K562 (cell line): Measurements from ENCODE around the gene STK11. TPM values are rescaled to one million over a fixed set of nuclear protein-coding genes. Genes with fewer than 3 reads are reported as not detected.

Source experiments
- CHD1 ChIP-seq: fragments of 200-600 bp; sonication (generic); IDR thresholded peaks from one replicate; pipeline ENCODE4 v1.6.1; 2012; ENCODE audit warnings: mild to moderate bottlenecking, moderate library complexity, low read length, inconsistent platforms
- FOXK2 ChIP-seq, 2 experiments: fragments of 450-650 bp; IDR thresholded peaks in 1 of 2; conservative IDR thresholded peaks in 1 of 2; 2 replicates each; pipeline ENCODE4 v1.6.1; 2016; ENCODE audit warnings: low read depth in 2 of 2, mild to moderate bottlenecking in 1 of 2
- GABPB2 ChIP-seq: fragments of 250-450 bp; sonication (Bioruptor Pico); conservative IDR thresholded peaks from 2 replicates; pipeline ENCODE4 v1.5.1; 2021; ENCODE audit warnings: mild to moderate bottlenecking
- GTF2B ChIP-seq: IDR thresholded peaks from 2 replicates; pipeline ENCODE4 v1.6.1; 2011; ENCODE audit not compliant: insufficient read length; ENCODE audit errors: extremely low read depth
- HDAC3 ChIP-seq: fragments of 450-650 bp; IDR thresholded peaks from 2 replicates; pipeline ENCODE4 v1.6.1; 2018; ENCODE audit warnings: borderline replicate concordance, mild to moderate bottlenecking, moderate library complexity; ENCODE audit not compliant: partially characterized antibody
- HOXB6 ChIP-seq: fragments of 250-450 bp; sonication (Bioruptor Pico); IDR thresholded peaks from 2 replicates; pipeline ENCODE4 v1.5.1; 2022; ENCODE audit warnings: mild to moderate bottlenecking, borderline replicate concordance
- ID3 ChIP-seq, 2 experiments: fragments of 250-450 bp in 1 of 2; fragments of 450-650 bp in 1 of 2; sonication (Bioruptor Pico) in 1 of 2; IDR thresholded peaks; 2 replicates each; pipeline versions ENCODE4 v1.6.1 to v1.8.0; 2016 to 2021; ENCODE audit warnings: mild to moderate bottlenecking in 2 of 2, moderate library complexity in 2 of 2, missing compliant biosample characterization in 1 of 2, missing genetic modification characterization in 1 of 2
- POLR3G ChIP-seq: IDR thresholded peaks from 2 replicates; pipeline ENCODE4 v1.6.1; 2011; ENCODE audit not compliant: insufficient read length, insufficient replicate concordance; ENCODE audit errors: extremely low read depth
- SNRNP70 ChIP-seq: fragments of 200-400 bp; formaldehyde crosslinking; optimal IDR thresholded peaks from 2 replicates; pipeline ENCODE3; 2017; ENCODE audit warnings: low read depth, low read length
- SP1 ChIP-seq: sonication (generic); formaldehyde crosslinking; IDR thresholded peaks from 2 replicates; pipeline ENCODE4 v1.8.1; 2022; ENCODE audit warnings: mild to moderate bottlenecking, missing genetic modification reagents
- TAF15 ChIP-seq: fragments of 200-400 bp; formaldehyde crosslinking; IDR thresholded peaks from 2 replicates; pipeline ENCODE4 v1.6.1; 2017; ENCODE audit warnings: mild to moderate bottlenecking, low read depth, low read length, moderate library complexity
- TCF3 ChIP-seq: sonication (generic); formaldehyde crosslinking; IDR thresholded peaks from 2 replicates; pipeline ENCODE4 v1.4.0; 2020; ENCODE audit warnings: mild to moderate bottlenecking, missing genetic modification reagents
- THRB ChIP-seq: fragments of 450-650 bp; formaldehyde crosslinking; conservative IDR thresholded peaks from 2 replicates; pipeline ENCODE4 v1.4.0; 2022; ENCODE audit warnings: mild to moderate bottlenecking, missing genetic modification characterization
- USF2 ChIP-seq: sonication (generic); formaldehyde crosslinking; IDR thresholded peaks from 2 replicates; pipeline ENCODE4 v1.5.0; 2020; ENCODE audit warnings: missing genetic modification reagents
- ZBTB9 ChIP-seq: fragments of 450-650 bp; formaldehyde crosslinking; IDR thresholded peaks from 2 replicates; pipeline ENCODE4 v1.4.0; 2020; ENCODE audit warnings: mild to moderate bottlenecking, moderate library complexity
- ZC3H11A ChIP-seq: IDR thresholded peaks from 2 replicates; pipeline ENCODE4 v1.6.1; 2012; ENCODE audit warnings: low read depth, low read length, improper control_type of control experiment
- ZEB2 ChIP-seq: fragments of 450-650 bp; IDR thresholded peaks from 2 replicates; pipeline ENCODE4 v1.6.1; 2016
- ZNF146 ChIP-seq: IDR thresholded peaks from one replicate; pipeline ENCODE4 v1.6.1; 2018; ENCODE audit warnings: missing compliant biosample characterization; ENCODE audit not compliant: unreplicated experiment
- ZNF324 ChIP-seq: fragments of 250-450 bp; sonication (Bioruptor Pico); IDR thresholded peaks from 2 replicates; pipeline ENCODE4 v1.4.0; 2020; ENCODE audit warnings: mild to moderate bottlenecking
- ZNF431 ChIP-seq: sonication (generic); formaldehyde crosslinking; IDR thresholded peaks from 2 replicates; pipeline ENCODE4 v1.8.0; 2022; ENCODE audit warnings: mild to moderate bottlenecking, missing genetic modification reagents
- ZNF444 ChIP-seq: fragments of 250-450 bp; sonication (Bioruptor Pico); IDR thresholded peaks from 2 replicates; pipeline ENCODE4 v1.4.0; 2020; ENCODE audit warnings: mild to moderate bottlenecking, moderate library complexity
- ZNF639 ChIP-seq, 2 experiments: fragments of 200-800 bp in 1 of 2; sonication (Bioruptor generic) in 1 of 2; sonication (generic) in 1 of 2; formaldehyde crosslinking in 1 of 2; IDR thresholded peaks in 1 of 2; conservative IDR thresholded peaks in 1 of 2; 2 replicates each; pipeline versions ENCODE4 v1.5.0 to v1.6.1; 2016 to 2020; ENCODE audit warnings: missing compliant biosample characterization in 1 of 2, missing genetic modification characterization in 1 of 2, missing genetic modification reagents in 1 of 2
- ZNF830 ChIP-seq: fragments of 250-450 bp; sonication (Bioruptor Pico); IDR thresholded peaks from 2 replicates; pipeline ENCODE4 v1.5.0; 2021; ENCODE audit warnings: mild to moderate bottlenecking
- polyA plus RNA-seq, 8 experiments: library from polyadenylated mRNA; depleted of rRNA in 4 of 8; stranded (reverse) in 5 of 8; unstranded in 3 of 8; fragments of >200 nt; fragmentation: Nextera tagmentation in 2 of 8; fragmentation: Illumina TruSeq in 1 of 8; extraction: Ambion mirVana in 2 of 8; extraction: Trizol in 1 of 8; gene quantifications; 2 replicates each; pipeline versions ENCODE4 v1.2.1 to v1.2.3, GENCODE V29; 2011 to 2014; ENCODE audit warnings: inconsistent platforms in 1 of 8, missing spikeins in 1 of 8
- total RNA-seq, 7 experiments: library from RNA; depleted of rRNA in 6 of 7; stranded (reverse); fragments of >200 nt in 6 of 7; fragmentation: Illumina TruSeq in 2 of 7; extraction: Trizol in 2 of 7; gene quantifications; 2 replicates each; pipeline versions ENCODE4 v1.2.1 to v1.2.3, GENCODE V29; 2011 to 2021; ENCODE audit warnings: low replicate concordance in 1 of 7

STK11 gene
- total and polyA plus RNA-seq, 9 of the 15 experiments (the other 6 are each of a cell fraction or from before 2014, with no cell fraction given) = 0.15 to 96.5 (median 31.7) TPM

GRCh38 chr19:1274852-1275259 lies 69.3 kb downstream of the STK11 start (continued):
- TF ChIP-seq ZBTB9 (no peak), ZNF830 (CRISPR knock-in tag) (peak; percentile 94), GABPB2 (no peak), HOXB6 (CRISPR knock-in tag) (no peak), ZNF146 (no peak), ID3 (CRISPR knock-in tag; IDR thresholded peaks at IDR 0.05) (no peak), ID3 (tag; IDR thresholded peaks at IDR 0.05) (peak; percentile 39; the same call in 1 of the 2 replicates), TCF3 (CRISPR knock-in tag) (0 out of 2 replicates have a peak, but pooled peaks have one; percentile 7), USF2 (no peak), ZC3H11A (no peak; the same call in 1 of the 2 replicates), ZNF444 (CRISPR knock-in tag) (no peak), SNRNP70 (no peak), ZNF324 (CRISPR knock-in tag) (no peak), CHD1 (peak; percentile 71), ZNF431 (CRISPR knock-in tag) (peak; percentile 19; the same call in 1 of the 2 replicates), SP1 (CRISPR knock-in tag) (peak; percentile 12; the same call in 1 of the 2 replicates), ZEB2 (no peak), ZNF639 (CRISPR knock-in tag; conservative IDR thresholded peaks at IDR 0.05 in 1 of 2, IDR thresholded peaks at IDR 0.05 in 1 of 2) (no peak), FOXK2 (conservative IDR thresholded peaks at IDR 0.05 in 1 of 2, IDR thresholded peaks at IDR 0.05 in 1 of 2; ENCODE audit: low read depth in 2 of 2) (no peak), POLR3G (no peak), THRB (CRISPR knock-in tag) (0 out of 2 replicates have a peak, but pooled peaks have one; percentile 51), GTF2B (no peak), HDAC3 (no peak), TAF15 (no peak)
